Hepatocyte (in vitro differentiated cells): Measurements from ENCODE around the gene CTNND2. TPM values are rescaled to one million over a fixed set of nuclear protein-coding genes. Genes with fewer than 3 reads are reported as not detected.

Experiments used
- DNase-seq: peaks from one replicate; pipeline ENCODE4 v3.0.0-alpha.2; 2016; ENCODE audit warnings: low spot score
- H2AFZ ChIP-seq: fragments of 200-600 bp; sonication (generic); 2 replicates; pipeline ENCODE4 v1.6.0; 2016; ENCODE audit warnings: antibody characterized with exemption, mild to moderate bottlenecking
- H3K27ac ChIP-seq: fragments of 200-600 bp; sonication (generic); 2 replicates; pipeline ENCODE4 v1.5.1; 2016; ENCODE audit warnings: mild to moderate bottlenecking
- H3K27me3 ChIP-seq: fragments of 200-600 bp; sonication (generic); 2 replicates; pipeline ENCODE4 v1.6.1; 2016
- H3K36me3 ChIP-seq: fragments of 200-600 bp; sonication (generic); replicated peaks from 2 replicates; pipeline ENCODE4 v1.5.1; 2016; ENCODE audit warnings: low read depth; ENCODE audit not compliant: insufficient read depth
- H3K4me1 ChIP-seq: fragments of 200-600 bp; sonication (generic); 2 replicates; pipeline ENCODE4 v1.5.1; 2016; ENCODE audit warnings: mild to moderate bottlenecking, moderate library complexity; ENCODE audit not compliant: insufficient read depth
- H3K4me2 ChIP-seq: fragments of 200-600 bp; sonication (generic); 2 replicates; pipeline ENCODE4 v1.6.0; 2016
- H3K4me3 ChIP-seq: fragments of 200-600 bp; sonication (generic); 2 replicates; pipeline ENCODE4 v1.5.1; 2016; ENCODE audit warnings: mild to moderate bottlenecking
- H3K79me2 ChIP-seq: fragments of 200-600 bp; sonication (generic); 2 replicates; pipeline ENCODE4 v1.6.0; 2017; ENCODE audit warnings: mild to moderate bottlenecking
- H3K9me2 ChIP-seq: fragments of 200-600 bp; sonication (generic); replicated peaks from 2 replicates; pipeline ENCODE4 v1.6.0; 2017; ENCODE audit warnings: mild to moderate bottlenecking; ENCODE audit not compliant: insufficient read depth
- H3K9me3 ChIP-seq: fragments of 200-600 bp; sonication (generic); 2 replicates; pipeline ENCODE4 v1.5.1; 2016; ENCODE audit warnings: low read depth, mild to moderate bottlenecking
- H4K20me1 ChIP-seq: fragments of 200-600 bp; sonication (generic); 2 replicates; pipeline ENCODE4 v1.6.0; 2016; ENCODE audit warnings: mild to moderate bottlenecking; ENCODE audit not compliant: insufficient read depth, poor library complexity, severe bottlenecking
- EZH2 ChIP-seq: fragments of 200-600 bp; sonication (generic); IDR thresholded peaks from 2 replicates; pipeline ENCODE4 v1.6.1; 2016; ENCODE audit warnings: antibody characterized with exemption, mild to moderate bottlenecking, borderline replicate concordance
- EZH2phosphoT487 ChIP-seq: fragments of 200-600 bp; sonication (generic); IDR thresholded peaks from one replicate; pipeline ENCODE4 v1.6.1; 2018; ENCODE audit warnings: antibody characterized with exemption, mild to moderate bottlenecking, low read depth, moderate library complexity; ENCODE audit not compliant: unreplicated experiment, severe bottlenecking
- WGBS: methylation state at CpG from one replicate; pipeline ENCODE4 v1.1.6; 2016; ENCODE audit warnings: low lambda C conversion rate; ENCODE audit errors: missing lambda C conversion rate; 5-methylcytosine and 5-hydroxymethylcytosine counted together
- polyA plus RNA-seq: library from polyadenylated mRNA; unstranded; fragments of >200 nt; fragmentation: Nextera tagmentation; extraction: Ambion mirVana; gene quantifications from 2 replicates; pipeline ENCODE4 v1.2.1, GENCODE V29; 2016
- total RNA-seq: library from RNA; depleted of rRNA; stranded (reverse); fragments of >200 nt; gene quantifications from 2 replicates; pipeline ENCODE4 v1.2.3, GENCODE V29; 2014
- TF ChIP-seq, protein P1 (sequence below): fragments of 200-600 bp; sonication (generic); IDR thresholded peaks from 2 replicates; pipeline ENCODE4 v1.5.1; 2016; ENCODE audit warnings: antibody characterized with exemption, mild to moderate bottlenecking; ENCODE audit not compliant: poor library complexity

CTNND2 gene
- total and polyA plus RNA-seq, 2 experiments from 2014 or later: 27.5 to 30.3 TPM

DNA sequence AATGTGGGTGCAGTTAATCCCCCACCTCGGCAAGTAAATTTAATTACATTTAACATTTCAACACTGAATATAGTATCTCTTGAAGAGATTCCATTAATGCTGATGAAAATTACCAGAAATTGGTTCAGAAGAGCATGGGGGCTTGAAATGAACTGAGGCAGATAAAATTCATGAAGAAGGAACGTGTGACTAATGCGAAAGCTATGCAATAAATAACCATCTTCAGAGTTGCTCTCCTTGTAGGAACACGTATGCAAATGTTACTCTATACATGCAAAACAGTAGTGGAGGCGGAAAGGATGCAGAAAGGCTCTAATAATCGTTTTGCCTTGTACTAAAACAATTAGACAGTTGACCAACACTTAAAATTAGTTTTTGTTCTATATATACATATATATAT is 320.2 kb downstream of the CTNND2 start:
- H3K4me3 ChIP-seq: no peak overlapping the region
- no peak for TF ChIP-seq EZH2
- TF ChIP-seq EZH2phosphoT487: no peak
- no peaks in the 10 kb centered on the region for H4K20me1 ChIP-seq
- H3K27me3 ChIP-seq: no peaks in the 10 kb centered on the region
- no peaks in the 10 kb centered on the region for H3K36me3 ChIP-seq
- H3K9me3 ChIP-seq: no peaks in the 10 kb centered on the region
- H3K4me1 ChIP-seq: no peaks in the 10 kb centered on the region
- WGBS: 78% methylated on average over 6 of the region's 6 CpGs
- no peak for DNase-seq
- H3K27ac ChIP-seq: no peak overlapping the region
- no peak overlapping the region for H3K4me2 ChIP-seq
- no peaks in the 10 kb centered on the region for H3K79me2 ChIP-seq
- H2AFZ ChIP-seq: no peak overlapping the region
- H3K9me2 ChIP-seq: no peaks in the 10 kb centered on the region

DNA sequence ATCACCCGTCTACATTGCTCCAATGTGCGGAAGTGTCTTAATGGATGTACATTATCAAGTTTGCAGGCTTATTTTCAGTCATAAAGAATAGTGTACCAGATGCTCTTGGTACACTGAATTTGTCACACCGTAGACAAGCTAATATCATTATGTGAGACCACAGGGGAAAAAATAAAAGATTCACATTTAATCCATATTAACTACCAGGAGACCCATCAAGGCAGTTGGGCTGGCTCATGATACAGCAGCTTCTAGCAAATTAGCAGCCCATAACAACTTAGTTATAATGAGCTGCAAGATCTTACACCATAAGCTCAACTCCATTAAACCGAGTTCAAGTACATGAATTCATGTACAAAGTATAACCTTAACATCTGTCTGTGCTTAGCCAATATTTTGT is 324.9 kb downstream of the CTNND2 start:
- no peak overlapping the region for H3K4me2 ChIP-seq
- H3K4me3 ChIP-seq: no peak overlapping the region
- H3K36me3 ChIP-seq: no peaks in the 10 kb centered on the region
- TF ChIP-seq EZH2: no peak
- no peak for TF ChIP-seq EZH2phosphoT487
- TF ChIP-seq, protein P1, sequence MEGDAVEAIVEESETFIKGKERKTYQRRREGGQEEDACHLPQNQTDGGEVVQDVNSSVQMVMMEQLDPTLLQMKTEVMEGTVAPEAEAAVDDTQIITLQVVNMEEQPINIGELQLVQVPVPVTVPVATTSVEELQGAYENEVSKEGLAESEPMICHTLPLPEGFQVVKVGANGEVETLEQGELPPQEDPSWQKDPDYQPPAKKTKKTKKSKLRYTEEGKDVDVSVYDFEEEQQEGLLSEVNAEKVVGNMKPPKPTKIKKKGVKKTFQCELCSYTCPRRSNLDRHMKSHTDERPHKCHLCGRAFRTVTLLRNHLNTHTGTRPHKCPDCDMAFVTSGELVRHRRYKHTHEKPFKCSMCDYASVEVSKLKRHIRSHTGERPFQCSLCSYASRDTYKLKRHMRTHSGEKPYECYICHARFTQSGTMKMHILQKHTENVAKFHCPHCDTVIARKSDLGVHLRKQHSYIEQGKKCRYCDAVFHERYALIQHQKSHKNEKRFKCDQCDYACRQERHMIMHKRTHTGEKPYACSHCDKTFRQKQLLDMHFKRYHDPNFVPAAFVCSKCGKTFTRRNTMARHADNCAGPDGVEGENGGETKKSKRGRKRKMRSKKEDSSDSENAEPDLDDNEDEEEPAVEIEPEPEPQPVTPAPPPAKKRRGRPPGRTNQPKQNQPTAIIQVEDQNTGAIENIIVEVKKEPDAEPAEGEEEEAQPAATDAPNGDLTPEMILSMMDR: no peak
- no peaks in the 10 kb centered on the region for H4K20me1 ChIP-seq
- H3K27ac ChIP-seq: no peak overlapping the region
- no peaks in the 10 kb centered on the region for H3K9me3 ChIP-seq
- no peaks in the 10 kb centered on the region for H3K79me2 ChIP-seq
- no peaks in the 10 kb centered on the region for H3K4me1 ChIP-seq
- no peaks in the 10 kb centered on the region for H3K27me3 ChIP-seq
- 91% methylated on average over 4 of the region's 4 CpGs for WGBS
- no peaks in the 10 kb centered on the region for H3K9me2 ChIP-seq
- no peak for DNase-seq
- no peak overlapping the region for H2AFZ ChIP-seq

DNA sequence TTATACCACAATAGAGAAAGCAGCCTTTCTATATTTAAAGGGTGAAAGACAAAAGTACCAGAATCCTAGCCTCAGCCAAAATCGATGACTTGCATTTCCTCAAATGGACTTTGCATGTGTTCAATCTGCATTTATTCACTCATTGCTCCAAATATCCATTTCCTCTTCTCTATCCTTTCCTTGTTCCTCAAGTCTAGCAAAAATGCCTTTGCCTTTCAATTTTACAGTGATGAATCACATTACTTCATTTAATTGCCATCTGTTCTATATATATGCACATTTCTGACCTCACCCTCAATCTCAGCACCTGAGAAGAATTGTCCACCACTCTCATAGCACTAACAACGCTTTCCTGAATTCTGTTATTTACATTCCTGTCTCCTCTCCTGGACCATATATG is 329.5 kb downstream of the CTNND2 start:
- no peaks in the 10 kb centered on the region for H3K27me3 ChIP-seq
- H3K4me3 ChIP-seq: no peak overlapping the region
- H3K9me2 ChIP-seq: no peaks in the 10 kb centered on the region
- H3K9me3 ChIP-seq: no peaks in the 10 kb centered on the region
- no peak for DNase-seq
- no peaks in the 10 kb centered on the region for H3K79me2 ChIP-seq
- TF ChIP-seq, protein P1: no peak
- TF ChIP-seq EZH2 (no peak), EZH2phosphoT487 (no peak)
- 93% methylated on average over 2 of the region's 2 CpGs for WGBS
- H3K4me2 ChIP-seq: no peak overlapping the region
- no peaks in the 10 kb centered on the region for H3K4me1 ChIP-seq
- H3K27ac ChIP-seq: no peak overlapping the region
- H4K20me1 ChIP-seq: no peaks in the 10 kb centered on the region
- no peak overlapping the region for H2AFZ ChIP-seq
- H3K36me3 ChIP-seq: no peaks in the 10 kb centered on the region

DNA sequence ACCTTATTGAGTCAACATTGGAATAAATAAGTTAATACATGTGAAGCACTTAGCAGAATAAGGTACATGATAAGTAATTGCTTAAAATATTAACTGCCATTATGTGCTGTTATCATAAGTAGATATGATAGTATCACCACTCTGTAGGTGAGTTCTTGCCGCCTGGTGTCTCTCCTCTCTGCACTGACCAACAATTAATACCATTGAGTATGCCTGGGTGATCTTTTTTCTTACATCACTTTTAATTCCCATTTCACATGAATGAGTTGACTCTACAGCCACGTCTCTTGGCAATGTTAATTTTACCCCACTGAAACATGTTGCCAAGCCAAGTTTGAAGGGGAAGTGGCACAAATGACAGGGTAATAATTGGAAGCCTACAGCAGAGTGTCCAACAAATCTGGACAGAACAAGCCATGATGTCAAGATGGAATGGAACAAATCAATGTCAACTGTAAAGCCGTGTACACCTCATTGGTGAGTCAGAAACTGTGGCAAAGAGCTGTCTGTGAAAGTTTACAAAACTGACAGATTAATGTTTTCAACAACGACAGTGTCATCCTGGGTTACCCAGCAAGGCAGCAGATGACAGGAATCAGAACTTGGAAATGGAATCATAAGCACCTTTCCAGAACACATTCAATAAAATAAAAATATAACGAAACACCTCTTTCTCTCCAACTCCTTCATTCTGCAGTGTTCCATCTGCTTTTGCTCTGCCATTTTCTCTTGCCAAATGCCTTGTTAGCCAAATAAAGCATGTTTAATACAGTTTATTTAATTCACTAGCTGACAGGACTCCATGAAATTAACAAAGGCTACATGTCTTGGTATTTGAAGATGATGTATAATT is 330.9 kb downstream of the CTNND2 start:
- H3K4me2 ChIP-seq: no peak overlapping the region
- WGBS: 75% methylated on average over 5 of the region's 5 CpGs
- no peak overlapping the region for H3K4me3 ChIP-seq
- TF ChIP-seq, protein P1: no peak
- TF ChIP-seq EZH2phosphoT487 (no peak), EZH2 (no peak)
- H3K27ac ChIP-seq: no peak overlapping the region
- no peaks in the 10 kb centered on the region for H3K27me3 ChIP-seq
- no peaks in the 10 kb centered on the region for H3K79me2 ChIP-seq
- DNase-seq: no peak
- H2AFZ ChIP-seq: no peak overlapping the region
- no peaks in the 10 kb centered on the region for H3K9me3 ChIP-seq
- no peaks in the 10 kb centered on the region for H3K4me1 ChIP-seq
- no peaks in the 10 kb centered on the region for H4K20me1 ChIP-seq
- no peaks in the 10 kb centered on the region for H3K36me3 ChIP-seq
- H3K9me2 ChIP-seq: no peaks in the 10 kb centered on the region
